H1 (cell line): ENCODE results near the gene CHD8. TPM values are rescaled to one million over a fixed set of nuclear protein-coding genes. Genes with fewer than 3 reads are reported as not detected.

ENCODE experiments used
- BRCA1 ChIP-seq: IDR thresholded peaks from 2 replicates; pipeline ENCODE4 v1.6.1; 2012; ENCODE audit warnings: low read depth, low read length, improper control_type of control experiment
- EGR1 ChIP-seq: IDR thresholded peaks from 2 replicates; pipeline ENCODE4 v1.6.1; 2011; ENCODE audit warnings: low read depth, low read length, borderline replicate concordance
- FOSL1 ChIP-seq: IDR thresholded peaks from 2 replicates; pipeline ENCODE4 v1.6.1; 2011; ENCODE audit warnings: mild to moderate bottlenecking, low read depth, low read length, moderate library complexity; ENCODE audit not compliant: insufficient read depth
- POU5F1 ChIP-seq: IDR thresholded peaks from 2 replicates; pipeline ENCODE4 v1.6.1; 2011; ENCODE audit warnings: low read depth, mild to moderate bottlenecking, low read length, moderate library complexity
- SIRT6 ChIP-seq: IDR thresholded peaks from one replicate; pipeline ENCODE4 v1.7.1; 2012; ENCODE audit warnings: low read length, inconsistent platforms
- SP2 ChIP-seq: IDR thresholded peaks from 2 replicates; pipeline ENCODE4 v1.6.1; 2012; ENCODE audit warnings: mild to moderate bottlenecking, low read length, inconsistent platforms
- SRF ChIP-seq: IDR thresholded peaks from 2 replicates; pipeline ENCODE4 v1.6.1; 2011; ENCODE audit warnings: mild to moderate bottlenecking, low read depth, low read length, moderate library complexity
- polyA plus RNA-seq, 7 experiments: library from polyadenylated mRNA; depleted of rRNA in 3 of 7; stranded (reverse) in 5 of 7; unstranded in 2 of 7; fragments of >200 nt in 5 of 7; fragments of 200-250 nt in 2 of 7; gene quantifications; 1 replicate in 5 of 7; 2 replicates in 1 of 7; 4 replicates in 1 of 7; pipeline versions ENCODE4 v1.2.1 to v1.2.3, GENCODE V29; 2011 to 2013; ENCODE audit warnings: missing spikeins in 2 of 7, mixed read lengths in 2 of 7
- total RNA-seq: library from RNA; stranded (reverse); fragmentation: NEBNext Ultra II Directional; extraction: Animal tissue kit (Norgen Biotek cat#: 25700); gene quantifications from 2 replicates; pipeline ENCODE4 v1.2.1, GENCODE V29; 2021

Gene CHD8
- total and polyA plus RNA-seq, 2 of the 8 experiments (the other 6 are each of a cell fraction or from before 2014, with no cell fraction given): 88.3 to 140 TPM

DNA sequence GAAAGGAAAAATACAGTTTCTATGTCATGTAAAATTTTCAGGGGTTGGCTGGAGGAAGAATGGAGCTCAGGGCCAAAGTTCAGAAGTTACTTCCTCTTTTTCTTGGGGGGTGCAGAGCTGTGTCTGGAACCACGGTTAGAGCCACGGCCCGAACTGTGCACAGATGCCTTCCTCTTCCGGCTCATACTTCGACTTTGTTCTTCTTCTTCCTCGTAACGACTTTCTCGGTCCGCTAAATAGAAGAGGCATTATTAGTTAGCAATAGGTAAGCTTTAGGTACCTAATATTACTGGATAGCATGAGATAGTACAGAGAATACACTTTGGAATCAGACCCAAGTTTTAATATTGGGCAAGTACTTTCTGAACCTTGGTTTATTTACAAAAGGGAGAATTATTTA, 103.3 kb downstream of the CHD8 start (continued):
- TF ChIP-seq EGR1: no peak
- no peak for TF ChIP-seq BRCA1
- no peak for TF ChIP-seq SIRT6
- no peak for TF ChIP-seq SRF
- no peak for TF ChIP-seq FOSL1
- no peak for TF ChIP-seq POU5F1
- no peak for TF ChIP-seq SP2
